ENCODE data around the gene SLC25A19. TPM values are rescaled to one million over a fixed set of nuclear protein-coding genes. Genes with fewer than 3 reads are reported as not detected.

Gene SLC25A19
- polyA plus RNA-seq, 1 of the 3 experiments (the other 2 are of a cell fraction): 11.7 TPM

- POLR2A ChIA-PET: no interaction called here
- Histone ChIP-seq H3K9me2 (no peaks in the 10 kb centered on the region), H3K27ac (ENCODE audit: low read depth in 2 of 2, low read length in 1 of 2) (no peak overlapping the region), H4K20me1 (ENCODE audit: insufficient read depth) (no peaks in the 10 kb centered on the region), H2AFZ (ENCODE audit: low read depth) (no peak overlapping the region), H3K9ac (no peak overlapping the region), H3K4me1 (ENCODE audit: control insufficient read depth in 1 of 2, insufficient read depth in 2 of 2, low read depth in 1 of 2, low read length in 1 of 2) (peaks cover 15 to 21% of the 10 kb centered on the region in 2 experiments; a peak in 2 of 4 replicates), H3K4me2 (no peak overlapping the region), H3K36me3 (replicated peaks in 1 of 2; ENCODE audit: control insufficient read depth in 1 of 2, insufficient read depth in 2 of 2, low read length in 1 of 2) (peaks cover 33 to 35% of the 10 kb centered on the region in 2 experiments), H3K79me2 (ENCODE audit: insufficient read depth) (peaks cover 36% of the 10 kb centered on the region), H3K27me3 (ENCODE audit: insufficient read depth) (no peaks in the 10 kb centered on the region), H3K9me3 (no peaks in the 10 kb centered on the region), H3F3A (replicated peaks; ENCODE audit: insufficient read depth) (no peaks in the 10 kb centered on the region), H3K4me3 (ENCODE audit: low read depth in 2 of 2, low read length in 1 of 2) (no peak overlapping the region)
- peak; percentile 12 for DNase-seq
- TF ChIP-seq RXRA (IDR thresholded peaks at IDR 0.05; ENCODE audit: borderline replicate concordance, low read depth): no peak
- no peak for TF ChIP-seq EP300 (IDR thresholded peaks at IDR 0.05; ENCODE audit: borderline replicate concordance in 1 of 2, low read depth in 1 of 2, low read length in 1 of 2)
- no peak for TF ChIP-seq YY1 (IDR thresholded peaks at IDR 0.05; ENCODE audit: low read depth)
- TF ChIP-seq TAF1 (IDR thresholded peaks at IDR 0.05; ENCODE audit: borderline replicate concordance, low read depth, low read length): no peak
- TF ChIP-seq NFIC (IDR thresholded peaks at IDR 0.05; ENCODE audit: borderline replicate concordance): no peak
- 94% methylated on average over 16 of the region's 17 CpGs for WGBS (ENCODE audit: low lambda C conversion rate)
- CTCF ChIA-PET: interaction anchor here (0.7 to 1.7 kb wide), 3 partner anchors 26 to 150 kb away, joined by 3 to 6 read pairs (median 4); no protein-coding TSS in a partner anchor
Observed at GRCh38 chr17:75265614-75266315, 23.5 kb downstream of the SLC25A19 start.

GRCh38 chr17:75263055-75263454, 26.2 kb downstream of the SLC25A19 start:
- Histone ChIP-seq H3K4me3 (ENCODE audit: low read depth in 2 of 2, low read length in 1 of 2) (peak overlapping the region in 1 of 2 experiments; percentile 99; a peak in 1 of 4 replicates), H2AFZ (ENCODE audit: low read depth) (no peak overlapping the region), H3F3A (replicated peaks; ENCODE audit: insufficient read depth) (no peaks in the 10 kb centered on the region), H3K9me3 (no peaks in the 10 kb centered on the region), H3K9me2 (no peaks in the 10 kb centered on the region), H3K27me3 (ENCODE audit: insufficient read depth) (no peaks in the 10 kb centered on the region), H3K36me3 (replicated peaks in 1 of 2; ENCODE audit: control insufficient read depth in 1 of 2, insufficient read depth in 2 of 2, low read length in 1 of 2) (peaks cover 33 to 35% of the 10 kb centered on the region in 2 experiments), H4K20me1 (ENCODE audit: insufficient read depth) (peaks cover 12% of the 10 kb centered on the region; the same call in 1 of the 2 replicates), H3K4me2 (peak overlapping the region; percentile 95), H3K9ac (peak overlapping the region; percentile 97; the same call in 1 of the 2 replicates), H3K27ac (ENCODE audit: low read depth in 2 of 2, low read length in 1 of 2) (no peak overlapping the region), H3K79me2 (ENCODE audit: insufficient read depth) (peaks cover 58% of the 10 kb centered on the region), H3K4me1 (ENCODE audit: control insufficient read depth in 1 of 2, insufficient read depth in 2 of 2, low read depth in 1 of 2, low read length in 1 of 2) (peaks cover 4 to 21% of the 10 kb centered on the region in 2 experiments; a peak in 2 of 4 replicates)
- POLR2A ChIA-PET: interaction anchor here (1.8 to 3.3 kb wide), 4 partner anchors 8 to 143 kb away, joined by 10 to 67 read pairs (median 10); partner anchors contain the start of genes GRB2, MIF4GD and SLC25A19
- DNase-seq: no peak
- 97% methylated on average over 4 of the region's 4 CpGs for WGBS (ENCODE audit: low lambda C conversion rate)
- CTCF ChIA-PET: interaction anchor here (1.0 to 5.7 kb wide), 9 partner anchors 9 to 305 kb away, joined by 3 to 102 read pairs (median 10); partner anchors contain the start of genes MIF4GD, NUP85 and SLC25A19
- TF ChIP-seq FOXM1 (IDR thresholded peaks at IDR 0.05; ENCODE audit: low read depth): no peak
- TF ChIP-seq MXI1 (IDR thresholded peaks at IDR 0.05; ENCODE audit: low read depth, low read length): no peak
- no peak for TF ChIP-seq GATA2 (CRISPR knock-in tag; IDR thresholded peaks at IDR 0.05)
- TF ChIP-seq FOSL2 (IDR thresholded peaks at IDR 0.05; ENCODE audit: borderline replicate concordance, low read depth): no peak
- no peak for TF ChIP-seq SIN3A (IDR thresholded peaks at IDR 0.05; ENCODE audit: borderline replicate concordance, low read depth, low read length)
- TF ChIP-seq YY1 (IDR thresholded peaks at IDR 0.05; ENCODE audit: low read depth): no peak
- no peak for TF ChIP-seq RCOR1 (IDR thresholded peaks at IDR 0.05; ENCODE audit: low read length)
- no peak for TF ChIP-seq POLR2AphosphoS5 (IDR thresholded peaks at IDR 0.05; ENCODE audit: low read depth, low read length)
- no peak for TF ChIP-seq RFX5 (IDR thresholded peaks at IDR 0.05; ENCODE audit: low read length)
- no peak for TF ChIP-seq NRF1 (IDR thresholded peaks at IDR 0.05; ENCODE audit: low read depth, low read length)
- no peak for TF ChIP-seq CTCF (IDR thresholded peaks at IDR 0.05)
- TF ChIP-seq SMC3 (IDR thresholded peaks at IDR 0.05; ENCODE audit: low read depth, low read length): no peak
- TF ChIP-seq MEF2A (IDR thresholded peaks at IDR 0.05; ENCODE audit: borderline replicate concordance, low read depth): no peak
- no peak for TF ChIP-seq REST (IDR thresholded peaks at IDR 0.05; ENCODE audit: low read depth, low read length)
- no peak for TF ChIP-seq NFIC (IDR thresholded peaks at IDR 0.05; ENCODE audit: borderline replicate concordance)
- no peak for TF ChIP-seq TEAD4 (IDR thresholded peaks at IDR 0.05; ENCODE audit: borderline replicate concordance, insufficient read depth)
- TF ChIP-seq CHD2 (IDR thresholded peaks at IDR 0.05; ENCODE audit: low read length, partially characterized antibody): no peak

Data from SK-N-SH (cell line).